Umbilical cord (tissue), 2 donors: ENCODE data around the gene EFNA3. TPM values are rescaled to one million over a fixed set of nuclear protein-coding genes. Genes with fewer than 3 reads are reported as not detected.

ENCODE experiments used
- DNase-seq: peaks from one replicate; pipeline ENCODE4 v3.0.0-alpha.2; 2015; ENCODE audit warnings: low spot score
- total RNA-seq: library from RNA; depleted of rRNA; stranded (reverse); fragments of >200 nt; gene quantifications from one replicate; pipeline ENCODE4 v1.2.3, GENCODE V29; 2014; ENCODE audit warnings: low replicate concordance; ENCODE audit not compliant: insufficient read depth

EFNA3 gene
- total RNA-seq, 1 donor from 2014 or later, result 0.72 TPM

DNA sequence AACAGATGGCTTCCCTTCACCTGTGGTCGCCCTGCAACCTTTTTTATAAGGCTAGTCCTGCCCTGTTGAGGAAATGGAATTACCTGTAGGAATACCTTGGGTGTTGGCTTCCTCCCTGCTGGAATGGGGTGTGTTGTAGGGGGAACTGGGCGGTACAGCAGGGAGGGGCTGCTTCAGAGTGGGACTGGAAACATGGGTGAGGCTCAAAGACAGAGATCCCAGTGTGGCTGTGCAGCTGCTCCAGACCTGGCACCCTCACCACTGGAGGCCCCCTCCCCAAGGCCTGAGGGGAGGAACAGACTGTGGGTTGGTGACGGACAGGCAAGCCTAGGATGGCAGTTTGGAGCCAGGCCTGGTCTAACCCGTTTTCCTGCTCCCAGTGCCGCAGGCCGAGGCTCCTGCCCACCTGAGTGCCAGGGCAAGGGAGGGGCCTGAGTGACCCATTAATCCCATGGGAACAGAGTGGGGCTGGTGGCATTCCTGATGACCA lies 4.5 kb downstream of the EFNA3 start:
- DNase-seq, result no peak

DNA sequence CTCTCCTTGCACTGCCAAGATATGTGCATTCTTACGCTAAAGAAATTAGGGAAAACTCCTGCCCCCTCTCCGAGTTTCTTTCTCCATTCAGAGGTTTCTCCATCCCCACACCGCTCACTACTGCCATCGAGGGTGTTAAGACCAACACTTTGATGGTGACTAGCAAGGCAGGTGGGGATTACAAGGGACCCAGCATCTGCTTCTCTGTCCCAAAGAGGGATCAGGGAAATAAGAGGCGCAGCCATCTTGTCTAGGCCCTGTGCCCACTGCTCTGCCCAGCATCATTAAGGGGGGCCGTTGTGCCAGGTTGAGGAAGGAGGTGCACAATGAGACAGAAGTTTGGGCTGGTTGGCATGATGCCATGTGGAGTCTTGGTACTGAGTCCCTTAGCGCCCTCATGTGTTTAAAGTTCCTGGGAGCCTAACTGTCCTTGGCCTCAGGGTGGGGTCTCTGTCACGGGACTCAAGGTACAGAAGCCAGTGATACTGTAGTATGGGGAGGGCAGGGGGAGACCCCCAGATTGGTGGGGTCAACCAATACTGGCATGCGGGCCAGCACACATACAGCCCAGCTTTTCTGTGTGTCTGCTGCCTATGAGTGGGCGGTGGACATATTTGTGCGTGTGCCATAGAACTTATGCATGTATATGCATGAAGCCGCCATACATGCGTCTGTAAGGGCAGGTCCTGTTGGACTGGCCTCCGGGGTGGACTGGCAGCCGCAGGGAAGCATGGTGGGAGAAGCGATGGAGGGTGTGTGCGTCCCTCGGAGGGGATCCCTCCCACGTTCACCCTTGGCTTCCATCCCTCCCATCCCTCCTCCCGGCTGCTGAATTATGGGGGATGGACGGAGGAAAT lies 5.5 kb downstream of the EFNA3 start:
- DNase-seq, result no peak

DNA sequence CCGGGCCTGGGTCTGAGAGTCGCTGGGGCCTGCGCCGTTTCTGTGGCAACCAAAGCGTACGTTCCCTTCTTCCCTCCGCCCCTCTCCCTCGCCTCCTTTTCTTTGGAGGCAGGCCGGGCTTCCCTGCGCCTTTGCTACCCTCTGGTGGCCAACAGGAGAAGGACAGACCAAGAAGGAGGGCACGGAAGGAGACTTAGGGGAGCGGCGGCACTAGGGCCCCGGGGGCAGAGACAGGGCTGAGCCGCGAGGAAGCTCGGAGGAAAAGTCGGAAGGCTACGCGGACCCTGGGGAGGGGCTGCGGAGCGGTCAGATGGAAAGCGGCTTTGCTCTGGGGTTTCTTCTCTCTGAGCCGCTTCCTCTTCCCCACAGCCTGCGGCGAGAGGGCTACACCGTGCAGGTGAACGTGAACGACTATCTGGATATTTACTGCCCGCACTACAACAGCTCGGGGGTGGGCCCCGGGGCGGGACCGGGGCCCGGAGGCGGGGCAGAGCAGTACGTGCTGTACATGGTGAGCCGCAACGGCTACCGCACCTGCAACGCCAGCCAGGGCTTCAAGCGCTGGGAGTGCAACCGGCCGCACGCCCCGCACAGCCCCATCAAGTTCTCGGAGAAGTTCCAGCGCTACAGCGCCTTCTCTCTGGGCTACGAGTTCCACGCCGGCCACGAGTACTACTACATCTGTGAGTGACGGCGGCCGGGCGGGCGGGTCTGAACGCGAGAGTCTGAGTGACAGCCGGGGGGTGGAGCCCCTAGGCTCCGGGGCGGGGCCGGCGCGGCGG lies 6.3 kb downstream of the EFNA3 start:
- peak; percentile 99 for DNase-seq

DNA sequence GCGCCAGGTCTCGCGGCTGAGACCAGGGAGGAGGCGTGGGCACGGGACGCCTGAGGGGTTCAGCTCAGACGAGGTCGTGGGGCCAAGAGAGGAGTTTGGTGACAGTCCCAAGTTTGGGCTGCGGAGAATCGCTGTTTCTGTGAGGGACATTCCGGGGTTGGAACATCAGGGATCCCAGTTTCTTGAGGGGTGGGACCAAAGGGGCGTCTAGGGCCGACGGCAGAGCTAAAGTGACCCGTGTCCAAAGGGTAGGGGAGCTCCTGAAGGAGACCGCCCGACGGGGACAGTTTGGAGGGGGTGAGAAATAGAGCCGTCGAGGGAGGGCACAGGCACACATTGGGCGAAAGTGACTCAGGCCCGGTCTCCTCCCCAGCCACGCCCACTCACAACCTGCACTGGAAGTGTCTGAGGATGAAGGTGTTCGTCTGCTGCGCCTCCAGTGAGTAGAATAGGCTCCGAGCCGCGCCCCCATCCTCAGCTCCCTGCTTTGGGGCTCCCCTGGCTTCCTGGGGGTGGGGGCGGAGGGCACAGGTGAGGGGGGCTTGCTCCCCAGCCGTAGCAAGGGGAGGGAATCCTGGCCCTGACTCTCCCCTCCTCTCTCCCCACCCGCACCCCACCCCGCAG lies 7.0 kb downstream of the EFNA3 start:
- DNase-seq, result peak; percentile 71

DNA sequence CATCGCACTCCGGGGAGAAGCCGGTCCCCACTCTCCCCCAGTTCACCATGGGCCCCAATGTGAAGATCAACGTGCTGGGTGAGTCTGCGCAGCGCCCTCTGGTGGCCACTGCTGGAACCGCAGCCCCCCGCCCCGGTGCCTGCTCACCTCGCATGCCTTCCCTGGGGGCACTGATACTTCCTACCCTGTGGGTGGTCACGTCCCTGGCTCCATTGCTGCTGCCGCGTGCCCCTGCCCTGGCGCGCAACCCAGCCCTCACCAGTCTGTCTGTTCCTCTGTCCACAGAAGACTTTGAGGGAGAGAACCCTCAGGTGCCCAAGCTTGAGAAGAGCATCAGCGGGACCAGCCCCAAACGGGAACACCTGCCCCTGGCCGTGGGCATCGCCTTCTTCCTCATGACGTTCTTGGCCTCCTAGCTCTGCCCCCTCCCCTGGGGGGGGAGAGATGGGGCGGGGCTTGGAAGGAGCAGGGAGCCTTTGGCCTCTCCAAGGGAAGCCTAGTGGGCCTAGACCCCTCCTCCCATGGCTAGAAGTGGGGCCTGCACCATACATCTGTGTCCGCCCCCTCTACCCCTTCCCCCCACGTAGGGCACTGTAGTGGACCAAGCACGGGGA lies 7.6 kb downstream of the EFNA3 start:
- peak; percentile 60 for DNase-seq

DNA sequence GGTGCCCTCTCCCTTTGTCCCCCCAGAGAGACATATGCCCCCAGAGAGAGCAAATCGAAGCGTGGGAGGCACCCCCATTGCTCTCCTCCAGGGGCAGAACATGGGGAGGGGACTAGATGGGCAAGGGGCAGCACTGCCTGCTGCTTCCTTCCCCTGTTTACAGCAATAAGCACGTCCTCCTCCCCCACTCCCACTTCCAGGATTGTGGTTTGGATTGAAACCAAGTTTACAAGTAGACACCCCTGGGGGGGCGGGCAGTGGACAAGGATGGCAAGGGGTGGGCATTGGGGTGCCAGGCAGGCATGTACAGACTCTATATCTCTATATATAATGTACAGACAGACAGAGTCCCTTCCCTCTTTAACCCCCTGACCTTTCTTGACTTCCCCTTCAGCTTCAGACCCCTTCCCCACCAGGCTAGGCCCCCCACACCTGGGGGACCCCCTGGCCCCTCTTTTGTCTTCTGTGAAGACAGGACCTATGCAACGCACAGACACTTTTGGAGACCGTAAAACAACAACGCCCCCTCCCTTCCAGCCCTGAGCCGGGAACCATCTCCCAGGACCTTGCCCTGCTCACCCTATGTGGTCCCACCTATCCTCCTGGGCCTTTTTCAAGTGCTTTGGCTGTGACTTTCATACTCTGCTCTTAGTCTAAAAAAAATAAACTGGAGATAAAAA lies 8.4 kb downstream of the EFNA3 start:
- DNase-seq, result no peak

DNA sequence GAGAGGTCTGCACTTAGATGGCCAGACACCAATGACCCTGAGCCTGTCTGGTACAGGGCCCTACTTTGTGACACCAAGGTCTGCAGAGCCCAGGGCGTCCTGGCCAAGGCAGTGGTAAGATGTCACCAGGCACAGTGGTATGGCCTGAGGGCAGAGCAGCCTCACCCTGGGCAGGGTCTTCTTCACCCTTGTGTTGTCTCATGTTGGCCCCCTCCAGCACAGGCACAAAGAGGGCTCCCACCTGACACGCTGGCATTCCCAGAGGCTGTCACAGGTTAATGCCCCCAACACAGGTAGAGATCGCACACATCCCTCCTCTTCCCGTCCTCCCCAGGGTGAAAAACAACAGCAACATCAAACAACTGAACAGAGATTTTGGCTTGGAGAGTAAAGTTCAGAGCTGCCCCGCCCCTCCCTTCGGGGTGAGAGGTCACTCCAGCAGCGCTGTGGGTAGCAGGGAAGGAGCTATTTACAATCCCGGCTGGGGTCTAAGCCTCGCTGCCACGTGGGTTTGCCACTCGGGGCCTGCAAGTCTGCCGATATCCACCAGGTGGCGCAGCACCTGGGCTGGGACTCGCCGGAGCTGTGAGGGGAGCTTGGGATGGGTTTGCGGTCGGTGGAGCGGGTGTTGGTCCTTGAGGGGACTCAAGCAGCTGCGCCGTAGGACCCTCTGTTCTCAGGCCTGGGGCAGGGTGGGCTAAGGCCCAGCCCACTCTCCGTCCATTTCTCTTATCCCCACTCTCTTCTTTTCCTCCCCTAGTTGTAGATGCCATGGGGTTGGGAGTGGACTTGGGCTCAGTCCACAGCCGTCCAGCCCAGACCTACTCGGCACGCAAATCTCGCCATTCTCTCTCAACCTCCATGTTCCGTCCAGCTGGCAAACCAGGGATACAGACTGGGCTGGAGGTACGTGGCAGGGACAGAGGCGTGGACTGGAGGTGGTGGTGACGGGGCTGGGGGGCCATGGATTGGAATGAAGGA lies 12.7 kb downstream of the EFNA3 start:
- DNase-seq, result peak; percentile 72

DNA sequence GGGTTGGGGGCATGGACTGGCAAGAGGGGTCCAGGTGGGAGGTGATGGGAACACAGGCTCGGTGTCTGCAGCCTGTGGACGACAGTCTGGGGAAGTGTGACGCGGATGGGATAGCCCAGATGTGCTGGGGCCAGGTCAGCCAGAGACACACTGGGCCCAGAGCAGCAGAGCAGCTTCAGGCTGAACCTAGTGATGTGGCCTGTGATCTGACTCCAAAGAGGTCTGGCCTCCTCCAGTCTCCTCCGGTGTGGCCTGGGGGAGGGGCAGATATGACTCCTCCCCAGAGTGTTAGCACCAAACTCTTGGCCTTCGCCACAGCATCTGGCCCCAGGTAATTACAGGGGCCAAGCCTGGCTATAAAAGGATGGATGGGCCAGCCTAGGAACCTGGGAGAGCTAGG lies 13.5 kb downstream of the EFNA3 start:
- no peak for DNase-seq

DNA sequence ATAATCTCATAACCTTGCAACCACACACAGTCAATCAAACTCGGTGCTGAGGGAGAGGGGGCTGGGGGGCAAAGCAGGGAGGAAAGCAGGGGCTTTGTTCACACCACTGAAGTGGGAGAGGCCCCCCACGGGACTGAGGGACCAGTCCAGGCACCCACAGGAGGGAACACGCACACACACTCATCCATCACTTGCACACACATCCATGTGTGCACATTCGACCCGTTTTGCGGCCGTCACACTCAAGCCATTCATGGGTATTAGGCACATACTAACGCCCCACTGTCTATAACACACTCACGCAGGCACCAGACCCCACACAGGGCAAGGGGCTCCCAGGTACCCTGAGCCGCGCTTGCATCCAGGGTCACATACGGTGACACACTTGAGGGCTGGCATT lies 14.0 kb downstream of the EFNA3 start:
- DNase-seq, result no peak

DNA sequence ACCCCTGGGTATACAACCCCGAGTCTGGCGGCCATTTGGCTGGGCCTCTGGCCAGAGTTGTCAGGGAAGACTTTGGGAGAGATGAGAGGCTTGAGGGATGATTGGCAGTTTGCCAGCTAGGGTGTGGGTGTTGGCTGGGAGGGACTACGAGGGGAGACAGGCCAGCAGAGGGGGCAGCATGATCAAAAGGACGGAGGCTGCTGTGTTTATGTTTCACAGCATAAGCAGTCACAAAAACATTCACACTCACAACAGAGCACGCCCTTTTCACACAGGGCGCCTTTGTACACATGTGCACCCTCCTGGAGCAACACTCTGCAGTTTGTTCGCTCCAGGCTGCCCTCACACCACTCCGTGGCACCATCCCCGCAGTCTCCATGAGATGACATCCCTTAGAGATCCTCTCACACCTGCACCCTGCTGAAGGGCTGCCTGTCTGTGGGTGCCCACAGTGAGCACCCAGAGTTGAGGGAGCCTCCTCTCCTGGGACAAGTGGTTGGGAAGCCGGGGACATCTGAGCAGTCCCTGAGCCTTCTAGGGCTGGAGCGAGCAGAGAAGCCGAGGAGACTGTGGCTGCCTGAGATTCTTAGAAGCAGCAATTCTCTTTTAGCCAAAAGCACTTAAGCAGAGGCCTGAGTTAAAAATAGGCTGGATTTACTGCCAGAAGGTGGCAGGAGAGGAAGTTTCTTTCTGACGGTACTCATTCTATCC lies 15.4 kb downstream of the EFNA3 start:
- DNase-seq, result peak; percentile 91

DNA sequence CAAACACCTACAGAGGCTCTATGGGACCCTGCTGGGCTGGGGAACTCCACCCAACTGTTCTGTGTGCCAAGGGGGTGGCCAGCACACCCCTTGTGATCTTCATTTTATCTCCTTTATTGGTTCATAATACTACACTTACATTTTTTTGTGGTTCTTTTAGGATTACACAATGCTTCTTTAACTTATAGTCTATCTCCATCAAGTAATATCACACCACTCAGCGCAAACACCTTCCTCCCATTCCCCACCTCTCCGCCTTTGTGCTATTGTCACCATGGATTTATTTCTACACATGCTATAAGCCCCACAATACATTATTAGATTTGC lies 15.9 kb downstream of the EFNA3 start:
- no peak for DNase-seq

DNA sequence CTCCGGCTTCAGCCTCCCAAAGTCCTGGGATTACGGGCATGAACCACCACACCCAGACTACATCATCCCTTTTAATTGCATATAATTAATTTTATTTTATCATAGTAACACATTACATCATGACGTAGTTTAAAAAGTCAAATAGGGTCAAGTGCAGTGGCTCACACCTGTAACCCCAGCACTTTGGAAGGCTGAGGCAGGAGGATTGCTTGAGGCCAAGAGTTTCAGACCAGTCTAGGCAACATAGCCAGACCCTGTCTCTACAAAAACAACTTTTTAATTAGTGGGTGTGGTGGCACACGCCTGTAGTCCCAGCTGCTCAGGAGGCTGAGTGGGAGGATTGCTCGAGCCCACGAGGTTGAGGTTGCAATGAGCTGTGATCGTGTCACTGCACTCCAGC lies 20.7 kb downstream of the EFNA3 start:
- DNase-seq, result no peak

DNA sequence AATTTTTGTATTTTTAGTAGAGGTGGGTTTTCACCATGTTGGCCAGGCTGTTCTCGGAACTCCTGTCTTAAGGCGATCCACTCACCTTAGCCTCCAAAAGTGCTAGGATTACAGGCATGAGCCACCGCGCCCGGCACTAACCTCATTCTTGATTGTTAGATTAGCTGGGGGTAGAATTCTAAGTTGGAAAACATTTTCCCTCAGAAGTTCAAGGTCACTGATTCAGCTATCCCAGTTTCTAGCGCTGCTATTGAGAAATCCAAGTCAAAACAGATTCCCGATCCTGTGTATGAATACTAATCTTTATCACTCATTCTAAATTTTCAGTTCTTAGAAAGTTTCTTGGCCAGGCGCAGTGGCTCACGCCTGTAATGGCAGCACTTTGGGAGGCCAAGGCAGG lies 24.7 kb downstream of the EFNA3 start:
- no peak for DNase-seq

DNA sequence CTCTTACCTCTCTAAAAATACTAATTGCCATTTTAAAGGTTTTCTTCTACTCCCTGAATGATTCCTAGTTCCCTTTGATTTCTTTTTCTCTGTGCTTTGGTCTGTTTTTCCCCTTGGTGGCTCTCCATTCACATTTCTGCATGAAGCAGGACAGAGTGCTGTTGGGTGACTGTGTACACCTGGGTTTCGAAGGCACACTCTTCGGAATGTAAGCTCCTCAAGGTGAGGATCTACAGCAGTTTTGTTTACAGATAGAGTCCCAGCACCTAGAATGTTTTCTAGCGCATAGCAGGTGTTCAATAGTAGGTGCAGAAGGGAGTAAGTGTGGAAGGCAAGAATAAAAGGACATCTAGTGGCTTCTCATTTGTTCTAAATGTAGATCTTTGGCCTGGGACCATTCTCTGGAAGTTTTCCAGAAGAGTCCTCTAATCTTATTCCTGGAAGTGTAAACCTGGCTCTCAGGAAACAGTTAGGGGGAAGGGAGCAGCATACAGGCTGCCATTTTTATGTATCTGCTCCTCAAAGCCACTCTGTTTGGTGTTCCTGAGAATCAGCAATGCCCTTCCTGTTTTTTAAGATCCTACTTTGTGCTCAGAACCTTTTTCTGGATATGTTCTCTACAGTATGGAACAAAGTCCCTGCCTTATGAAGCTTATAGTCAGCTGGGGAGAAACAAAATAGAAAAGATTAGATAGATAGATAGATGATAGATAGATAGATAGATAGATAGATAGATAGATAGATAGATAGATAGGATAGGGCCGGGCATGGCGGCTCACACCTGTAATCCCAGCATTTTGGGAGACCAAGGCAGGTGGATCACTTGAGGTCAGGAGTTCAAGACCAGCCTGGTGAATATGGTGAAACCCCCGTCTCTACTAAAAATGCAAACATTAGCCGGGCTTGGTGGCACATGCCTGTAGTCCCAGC lies 26.2 kb downstream of the EFNA3 start:
- no peak for DNase-seq

DNA sequence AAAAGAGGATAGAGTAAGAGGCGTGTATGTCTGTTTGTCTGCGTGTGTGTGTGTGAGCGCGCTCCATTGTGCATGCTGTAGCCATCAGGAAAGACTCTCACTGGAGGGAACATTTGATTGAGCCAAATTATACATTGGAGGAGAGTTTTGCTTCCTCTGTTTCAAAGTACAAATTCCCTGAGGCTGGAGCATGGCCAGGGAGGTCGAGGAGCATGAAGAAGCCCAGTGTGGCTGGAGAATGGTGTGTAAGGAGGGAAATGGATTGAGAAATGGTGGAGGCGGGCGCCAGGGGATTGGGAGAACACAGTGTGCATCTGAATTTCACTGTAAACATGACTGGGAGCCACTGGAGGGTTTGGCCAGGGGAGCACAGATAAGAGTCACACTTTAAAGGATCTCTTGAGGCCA lies 27.0 kb downstream of the EFNA3 start:
- no peak for DNase-seq

DNA sequence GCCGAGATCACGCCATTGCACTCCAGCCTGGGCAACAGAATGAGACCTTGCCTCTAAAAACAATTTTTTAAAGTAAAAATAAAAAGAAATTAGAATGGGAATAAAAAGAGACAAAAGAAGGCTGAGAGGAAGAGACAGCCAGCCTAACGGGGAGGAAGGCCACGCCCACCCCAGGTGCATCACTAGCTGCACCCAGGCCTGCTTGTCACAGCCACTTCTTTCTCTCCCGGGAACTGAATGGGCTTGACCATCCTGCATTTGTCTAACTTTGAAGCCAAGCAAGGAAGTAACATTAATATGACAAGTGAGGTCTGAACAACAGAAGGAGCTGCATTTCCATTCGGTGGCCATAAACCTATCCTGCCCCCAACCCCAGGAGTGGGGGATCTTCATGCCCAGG lies 28.2 kb downstream of the EFNA3 start:
- DNase-seq, result no peak

DNA sequence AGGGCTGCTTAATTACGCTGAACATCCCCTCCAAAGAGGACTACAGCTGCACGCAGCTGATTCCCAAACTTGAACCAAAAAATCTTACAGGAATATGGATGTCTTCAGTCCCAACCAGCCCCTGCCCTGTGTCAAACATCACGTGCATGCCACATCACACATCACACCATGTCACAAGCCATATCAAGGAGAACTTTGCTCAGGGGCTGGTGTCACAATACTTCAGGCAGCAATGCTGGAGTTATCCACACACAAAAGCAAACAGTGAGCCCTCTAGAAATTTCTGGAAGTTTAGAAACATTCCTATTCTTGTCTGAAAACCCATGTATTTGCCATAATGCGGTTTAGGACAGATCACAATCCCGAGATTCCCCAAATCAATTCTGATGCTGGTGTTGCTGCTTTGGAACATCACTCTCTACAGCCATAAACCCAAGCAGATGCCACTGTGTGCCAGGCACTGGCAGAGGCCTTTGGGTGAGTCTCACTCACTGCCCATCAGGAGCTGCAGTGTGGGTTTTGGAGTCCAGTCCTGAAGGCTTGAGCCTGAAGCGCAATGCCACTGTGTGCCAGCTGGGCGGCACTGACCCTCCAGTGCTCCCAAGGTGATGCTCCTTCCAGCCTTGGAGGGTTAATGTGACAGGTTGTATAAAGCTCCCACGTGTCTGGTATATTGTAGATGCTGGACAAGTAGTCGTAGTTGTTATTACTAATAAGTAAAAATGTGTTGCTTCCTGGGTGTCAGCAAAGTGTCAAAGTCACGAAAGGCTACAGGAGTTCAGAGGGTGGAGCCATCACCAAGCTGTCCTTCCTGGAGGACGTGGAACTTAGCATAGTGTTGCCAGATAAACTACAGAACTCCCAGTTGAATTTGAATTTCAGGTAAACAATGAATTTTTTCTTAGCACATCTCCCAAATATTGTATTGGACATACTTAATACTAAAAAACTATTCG lies 28.9 kb downstream of the EFNA3 start:
- DNase-seq, result no peak
